GM19463 (cell line): ENCODE data around the gene THSD4.

ENCODE experiments used
- ATAC-seq: cut with Tn5 transposase; IDR thresholded peaks from one replicate; pipeline ENCODE4 v1.9.1; 2021; ENCODE audit warnings: mild to moderate bottlenecking, moderate library complexity; ENCODE audit not compliant: unreplicated experiment

Gene THSD4

GRCh38 chr15:71559616-71560015, 444.3 kb downstream of the THSD4 start:
- ATAC-seq: no peak

- no peak for ATAC-seq
These were observed 447.0 kb downstream of the THSD4 start for GRCh38 chr15:71562251-71562650.

GRCh38 chr15:71564217-71564616, 448.9 kb downstream of the THSD4 start:
- no peak for ATAC-seq

- ATAC-seq: no peak
These were observed 449.7 kb downstream of the THSD4 start for GRCh38 chr15:71565006-71565405.

- ATAC-seq: no peak
These were observed 450.4 kb downstream of the THSD4 start for GRCh38 chr15:71565631-71566160.

- ATAC-seq: no peak
These were observed 451.0 kb downstream of the THSD4 start for GRCh38 chr15:71566226-71566625.

GRCh38 chr15:71567173-71567572, 451.9 kb downstream of the THSD4 start:
- ATAC-seq: no peak

- no peak for ATAC-seq
These were observed 453.0 kb downstream of the THSD4 start for GRCh38 chr15:71568227-71568626.

- no peak for ATAC-seq
These were observed 455.5 kb downstream of the THSD4 start for GRCh38 chr15:71570736-71571135.

- ATAC-seq: no peak
These were observed 456.4 kb downstream of the THSD4 start for GRCh38 chr15:71571641-71572040.

GRCh38 chr15:71572452-71573053, 457.3 kb downstream of the THSD4 start:
- ATAC-seq: no peak

GRCh38 chr15:71573599-71573998, 458.3 kb downstream of the THSD4 start:
- no peak for ATAC-seq

- no peak for ATAC-seq
These were observed 460.3 kb downstream of the THSD4 start for GRCh38 chr15:71575474-71576045.

- ATAC-seq: no peak
These were observed 461.8 kb downstream of the THSD4 start for GRCh38 chr15:71577071-71577470.

- ATAC-seq: no peak
These were observed 466.2 kb downstream of the THSD4 start for GRCh38 chr15:71581398-71581930.

- no peak for ATAC-seq
These were observed 469.9 kb downstream of the THSD4 start for GRCh38 chr15:71585159-71585558.

- no peak for ATAC-seq
These were observed 471.2 kb downstream of the THSD4 start for GRCh38 chr15:71586463-71586862.

- ATAC-seq: no peak
These were observed 473.5 kb downstream of the THSD4 start for GRCh38 chr15:71588746-71589145.

- ATAC-seq: no peak
These were observed 475.8 kb downstream of the THSD4 start for GRCh38 chr15:71591057-71591456.

GRCh38 chr15:71592203-71592602, 476.9 kb downstream of the THSD4 start:
- ATAC-seq: no peak

GRCh38 chr15:71595846-71596553, 480.7 kb downstream of the THSD4 start:
- no peak for ATAC-seq

GRCh38 chr15:71596672-71597071, 481.4 kb downstream of the THSD4 start:
- no peak for ATAC-seq
